CD14-positive monocyte (primary cell): ENCODE data around the gene MIA2. TPM values are rescaled to one million over a fixed set of nuclear protein-coding genes. Genes with fewer than 3 reads are reported as not detected.
"Not testable (repeated sequence)": the region's sequence is repeated elsewhere in the genome, so short reads cannot be mapped to it uniquely, and the experiment has no call there.

Experiments used
- DNase-seq, 3 donors: peaks; one replicate each; pipeline ENCODE4 v3.0.0-alpha.2; 2011 to 2022
- H2AFZ ChIP-seq: 2 replicates; pipeline ENCODE4 v1.6.0; 2012; ENCODE audit warnings: mild to moderate bottlenecking, low read depth, low read length, inconsistent platforms; ENCODE audit not compliant: insufficient read depth, poor library complexity, severe bottlenecking
- H3K27ac ChIP-seq, 2 donors: 1 replicate in 1 of 2; 2 replicates in 1 of 2; pipeline ENCODE4 v1.5.1; 2012 to 2013; ENCODE audit warnings: low read length in 2 of 2, control low read depth in 1 of 2, inconsistent platforms in 1 of 2, low read depth in 1 of 2, mild to moderate bottlenecking in 1 of 2
- H3K27me3 ChIP-seq, 2 donors: one replicate each; pipeline versions ENCODE4 v1.6.0 to v1.6.1; 2011 to 2013; ENCODE audit warnings: low read length in 2 of 2; ENCODE audit not compliant: control insufficient read depth in 2 of 2, insufficient read depth in 2 of 2
- H3K36me3 ChIP-seq, 2 donors: replicated peaks in 1 of 2; 1 replicate in 1 of 2; 2 replicates in 1 of 2; pipeline versions ENCODE4 v1.5.1 to v1.6.1; 2012 to 2013; ENCODE audit warnings: low read length in 2 of 2, control low read depth in 1 of 2, inconsistent platforms in 1 of 2, mild to moderate bottlenecking in 1 of 2; ENCODE audit not compliant: insufficient read depth in 2 of 2, control insufficient read depth in 1 of 2
- H3K4me1 ChIP-seq, 2 donors: 1 replicate in 1 of 2; 2 replicates in 1 of 2; pipeline versions ENCODE4 v1.5.1 to v1.6.1; 2012 to 2013; ENCODE audit warnings: low read length in 2 of 2, control low read depth in 1 of 2, inconsistent platforms in 1 of 2, mild to moderate bottlenecking in 1 of 2, moderate library complexity in 1 of 2; ENCODE audit not compliant: insufficient read depth in 2 of 2, control insufficient read depth in 1 of 2
- H3K4me2 ChIP-seq: replicated peaks from 2 replicates; pipeline ENCODE3; 2012; ENCODE audit warnings: low read length, moderate library complexity, mild to moderate bottlenecking; ENCODE audit not compliant: poor library complexity, severe bottlenecking; ENCODE audit errors: extremely low read depth
- H3K4me3 ChIP-seq, 3 experiments: fragments of 200-600 bp in 1 of 3; sonication (generic) in 1 of 3; replicated peaks in 1 of 3; 1 replicate in 2 of 3; 2 replicates in 1 of 3; pipeline ENCODE4 v1.5.1; 2011 to 2013; ENCODE audit warnings: low read length in 3 of 3, mild to moderate bottlenecking in 3 of 3, control low read depth in 2 of 3, low read depth in 2 of 3, inconsistent platforms in 1 of 3, moderate library complexity in 1 of 3
- H3K79me2 ChIP-seq: 2 replicates; pipeline ENCODE4 v1.6.0; 2012; ENCODE audit warnings: mild to moderate bottlenecking, control low read depth, inconsistent platforms, low read length, moderate library complexity; ENCODE audit not compliant: insufficient read depth
- H3K9ac ChIP-seq: 2 replicates; pipeline ENCODE4 v1.6.0; 2017; ENCODE audit warnings: low read length, mild to moderate bottlenecking; ENCODE audit not compliant: insufficient read depth, poor library complexity, severe bottlenecking
- H3K9me3 ChIP-seq, 2 donors: replicated peaks in 1 of 2; 1 replicate in 1 of 2; 2 replicates in 1 of 2; pipeline versions ENCODE4 v1.5.1 to v1.6.1; 2012 to 2013; ENCODE audit warnings: low read length in 2 of 2, control low read depth in 1 of 2; ENCODE audit not compliant: control insufficient read depth in 1 of 2, insufficient read depth in 1 of 2
- H4K20me1 ChIP-seq: 2 replicates; pipeline ENCODE4 v1.6.0; 2012; ENCODE audit warnings: mild to moderate bottlenecking, low read length, control low read depth, moderate library complexity; ENCODE audit not compliant: insufficient read depth
- H3K27ac Mint-ChIP-seq, 7 donors: one replicate each; pipeline ENCODE4 v1.8.0; 2020; ENCODE audit warnings: mild to moderate bottlenecking in 7 of 7, mixed read lengths in 7 of 7, moderate library complexity in 6 of 7, inconsistent platforms in 2 of 7
- H3K27me3 Mint-ChIP-seq, 3 donors: one replicate each; pipeline ENCODE4 v1.8.0; 2021 to 2022; ENCODE audit warnings: low read depth in 3 of 3, mild to moderate bottlenecking in 3 of 3, mixed read lengths in 3 of 3, moderate library complexity in 3 of 3, inconsistent platforms in 1 of 3
- H3K36me3 Mint-ChIP-seq, 2 donors: one replicate each; pipeline ENCODE4 v1.8.0; 2020; ENCODE audit warnings: mixed read lengths in 2 of 2, inconsistent platforms in 1 of 2, mild to moderate bottlenecking in 1 of 2
- H3K4me1 Mint-ChIP-seq: one replicate; pipeline ENCODE4 v1.8.0; 2020; ENCODE audit warnings: mild to moderate bottlenecking, mixed read lengths
- H3K4me3 Mint-ChIP-seq, 2 donors: one replicate each; pipeline ENCODE4 v1.8.0; 2020; ENCODE audit warnings: mild to moderate bottlenecking in 2 of 2, mixed read lengths in 2 of 2, moderate library complexity in 1 of 2
- H3K9me3 Mint-ChIP-seq, 7 donors: one replicate each; pipeline ENCODE4 v1.8.0; 2020 to 2022; ENCODE audit warnings: mixed read lengths in 7 of 7, mild to moderate bottlenecking in 6 of 7, moderate library complexity in 6 of 7, inconsistent platforms in 2 of 7
- WGBS: methylation state at CpG from one replicate; pipeline ENCODE4 v1.1.5; 2013; ENCODE audit warnings: missing lambda C conversion rate; ENCODE audit not compliant: insufficient coverage; 5-methylcytosine and 5-hydroxymethylcytosine counted together
- intact Hi-C, 2 donors: fragments of 100-400 bp; cut with micrococcal nuclease; formaldehyde crosslinking; loops; one replicate each; pipeline versions ENCODE4 v1.15.0 to v1.15.1; 2023
- polyA plus RNA-seq, 3 donors: library from polyadenylated mRNA; depleted of rRNA in 1 of 3; unstranded in 2 of 3; stranded (reverse) in 1 of 3; fragments of 300-500 nt in 2 of 3; fragments of >200 nt in 1 of 3; fragmentation: Illumina TruSeq in 2 of 3; gene quantifications; 1 replicate in 2 of 3; 2 replicates in 1 of 3; pipeline ENCODE4 v1.2.3, GENCODE V29; 2012 to 2021
- TF ChIP-seq, protein P1 (sequence below): fragments of 200-600 bp; IDR thresholded peaks from one replicate; pipeline ENCODE4 v1.8.0; 2022; ENCODE audit warnings: antibody characterized with exemption, mild to moderate bottlenecking

The MIA2 gene
- polyA plus RNA-seq, 3 donors = 19.1 to 24.6 (median 20.0) TPM

GRCh38 chr14:39324097-39324496 lies 90.4 kb downstream of the MIA2 start:
- Histone ChIP-seq H3K4me2 (no peak overlapping the region), H2AFZ (no peak overlapping the region), H3K36me3 (peaks cover 61 to 86% of the 10 kb centered on the region in 2 donors), H3K27ac (no peak overlapping the region), H3K27me3 (no peaks in the 10 kb centered on the region), H4K20me1 (no peaks in the 10 kb centered on the region), H3K4me1 (no peaks in the 10 kb centered on the region), H3K9me3 (no peaks in the 10 kb centered on the region), H3K9ac (no peak overlapping the region), H3K79me2 (no peaks in the 10 kb centered on the region), H3K4me3 (no peak overlapping the region)
- H3K9me3 Mint-ChIP-seq = peaks cover 0 to 3% (median 0%) of the 10 kb centered on the region in 7 donors
- no peak for DNase-seq
- no CpG with 5 or more reads among the region's 2 CpGs for WGBS
- intact Hi-C loops = no loop called here
- peaks cover 59 to 67% of the 10 kb centered on the region in 2 donors for H3K36me3 Mint-ChIP-seq
- peaks cover 0 to 1% (median 0%) of the 10 kb centered on the region in 3 donors for H3K27me3 Mint-ChIP-seq
- TF ChIP-seq, protein P1, sequence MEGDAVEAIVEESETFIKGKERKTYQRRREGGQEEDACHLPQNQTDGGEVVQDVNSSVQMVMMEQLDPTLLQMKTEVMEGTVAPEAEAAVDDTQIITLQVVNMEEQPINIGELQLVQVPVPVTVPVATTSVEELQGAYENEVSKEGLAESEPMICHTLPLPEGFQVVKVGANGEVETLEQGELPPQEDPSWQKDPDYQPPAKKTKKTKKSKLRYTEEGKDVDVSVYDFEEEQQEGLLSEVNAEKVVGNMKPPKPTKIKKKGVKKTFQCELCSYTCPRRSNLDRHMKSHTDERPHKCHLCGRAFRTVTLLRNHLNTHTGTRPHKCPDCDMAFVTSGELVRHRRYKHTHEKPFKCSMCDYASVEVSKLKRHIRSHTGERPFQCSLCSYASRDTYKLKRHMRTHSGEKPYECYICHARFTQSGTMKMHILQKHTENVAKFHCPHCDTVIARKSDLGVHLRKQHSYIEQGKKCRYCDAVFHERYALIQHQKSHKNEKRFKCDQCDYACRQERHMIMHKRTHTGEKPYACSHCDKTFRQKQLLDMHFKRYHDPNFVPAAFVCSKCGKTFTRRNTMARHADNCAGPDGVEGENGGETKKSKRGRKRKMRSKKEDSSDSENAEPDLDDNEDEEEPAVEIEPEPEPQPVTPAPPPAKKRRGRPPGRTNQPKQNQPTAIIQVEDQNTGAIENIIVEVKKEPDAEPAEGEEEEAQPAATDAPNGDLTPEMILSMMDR = no peak
- H3K27ac Mint-ChIP-seq = no peak overlapping the region
- H3K4me3 Mint-ChIP-seq = no peak overlapping the region
- H3K4me1 Mint-ChIP-seq = no peaks in the 10 kb centered on the region

- Mint-ChIP-seq H3K4me1 (no peaks in the 10 kb centered on the region), H3K27me3 (no peaks in the 10 kb centered on the region), H3K9me3 (peaks cover 0 to 4% (median 0%) of the 10 kb centered on the region in 7 donors), H3K4me3 (no peak overlapping the region), H3K27ac (no peak overlapping the region), H3K36me3 (peaks cover 57 to 67% of the 10 kb centered on the region in 2 donors)
- DNase-seq = no peak
- Histone ChIP-seq H3K27ac (no peak overlapping the region), H3K9ac (no peak overlapping the region), H3K4me2 (no peak overlapping the region), H3K36me3 (peaks cover 43 to 83% of the 10 kb centered on the region in 2 donors), H3K27me3 (no peaks in the 10 kb centered on the region), H3K9me3 (no peaks in the 10 kb centered on the region), H4K20me1 (no peaks in the 10 kb centered on the region), H3K4me3 (no peak overlapping the region), H3K4me1 (no peaks in the 10 kb centered on the region), H2AFZ (no peak overlapping the region), H3K79me2 (no peaks in the 10 kb centered on the region)
- 90% methylated on average over 3 of the region's 7 CpGs for WGBS
- intact Hi-C loops = no loop called here
- TF ChIP-seq, protein P1 = no peak
These were observed 105.3 kb downstream of the MIA2 start for GRCh38 chr14:39339003-39339402.

DNA sequence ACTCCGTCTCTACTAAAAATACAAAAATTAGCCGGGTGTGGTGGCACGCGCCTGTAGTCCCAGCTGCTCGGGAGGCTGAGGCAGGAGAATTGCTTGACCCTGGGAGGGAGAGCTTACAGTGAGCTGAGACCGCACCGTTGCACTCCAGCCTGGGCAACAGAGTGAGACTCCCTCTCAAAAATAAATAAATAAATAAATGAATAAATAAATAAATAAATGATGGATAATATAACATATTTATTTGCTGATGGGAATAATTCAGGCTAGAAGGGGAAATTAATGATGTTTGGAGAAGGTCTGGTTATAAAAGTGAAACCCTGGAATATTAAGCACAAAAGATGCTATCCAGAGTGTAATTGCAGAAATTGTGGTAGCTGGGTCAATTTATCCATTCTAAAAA lies 107.4 kb downstream of the MIA2 start:
- H3K9me3 ChIP-seq, H3K4me2 ChIP-seq, H3K4me3 Mint-ChIP-seq, H4K20me1 ChIP-seq, H3K27me3 Mint-ChIP-seq, H3K4me1 Mint-ChIP-seq, H3K9me3 Mint-ChIP-seq, H3K79me2 ChIP-seq, H3K9ac ChIP-seq, H3K4me1 ChIP-seq, H3K27ac ChIP-seq, H2AFZ ChIP-seq, intact Hi-C loops, H3K27me3 ChIP-seq, H3K4me3 ChIP-seq, DNase-seq: not testable (repeated sequence)
- WGBS = no CpG with 5 or more reads among the region's 7 CpGs
- peaks cover 44 to 82% of the 10 kb centered on the region in 2 donors for H3K36me3 ChIP-seq
- peaks cover 57 to 68% of the 10 kb centered on the region in 2 donors for H3K36me3 Mint-ChIP-seq
- peak overlapping the region in 1 of 7 donors; percentile 23 for H3K27ac Mint-ChIP-seq
